ENCODE results near the gene GOLGA8M. TPM values are rescaled to one million over a fixed set of nuclear protein-coding genes. Genes with fewer than 3 reads are reported as not detected.
"Not testable (repeated sequence)": the region's sequence is repeated elsewhere in the genome, so short reads cannot be mapped to it uniquely, and the experiment has no call there.

The GOLGA8M gene
- total and polyA plus RNA-seq, 2 of the 8 experiments (the other 6 are each of a cell fraction or from before 2014, with no cell fraction given): not detected

- H3K9me3 ChIP-seq (ENCODE audit: insufficient read depth in 2 of 2, low read depth in 1 of 2, low read length in 1 of 2); POLR2A ChIA-PET (ENCODE audit: partially characterized antibody); H4K91ac ChIP-seq (replicated peaks; ENCODE audit: insufficient read length, low read length); FAIRE-seq; H3K18ac ChIP-seq (ENCODE audit: extremely low read depth, low read length); DNase-seq (ENCODE audit: low read depth in 1 of 2, low spot score in 2 of 2); H3K4me2 ChIP-seq (ENCODE audit: insufficient read depth in 1 of 2, low read depth in 2 of 2, low read length in 2 of 2); H2BK5ac ChIP-seq (ENCODE audit: low read depth, low read length); H2BK20ac ChIP-seq (ENCODE audit: low read length); H3K36me3 ChIP-seq (ENCODE audit: control insufficient read depth in 2 of 4, insufficient read depth in 4 of 4, low read length in 3 of 4); H3K56ac ChIP-seq (replicated peaks; ENCODE audit: insufficient read length, low read depth, low read length); H2AFZ ChIP-seq (ENCODE audit: low read length); H3K4ac ChIP-seq (replicated peaks; ENCODE audit: insufficient read length, low read depth, low read length); H2AK5ac ChIP-seq (ENCODE audit: low read depth, low read length); H3K4me1 ChIP-seq (replicated peaks in 1 of 4; ENCODE audit: control insufficient read depth in 3 of 4, insufficient read depth in 4 of 4, low read length in 3 of 4); H3K23me2 ChIP-seq (ENCODE audit: low read depth, low read length); H3K27ac ChIP-seq (ENCODE audit: low read depth, low read length); H3K79me2 ChIP-seq (ENCODE audit: control insufficient read depth in 1 of 2, insufficient read depth in 2 of 2, low read length in 2 of 2); H3K23ac ChIP-seq (ENCODE audit: insufficient read length); H4K8ac ChIP-seq (ENCODE audit: extremely low read depth, insufficient read depth, low read length); H2BK15ac ChIP-seq (ENCODE audit: low read length); H4K5ac ChIP-seq (ENCODE audit: insufficient read length, low read depth, low read length); CTCF ChIA-PET (ENCODE audit: partially characterized antibody); H3K14ac ChIP-seq (ENCODE audit: insufficient read length); H3K27me3 ChIP-seq (replicated peaks in 1 of 4; ENCODE audit: control insufficient read depth in 3 of 4, extremely low read depth in 1 of 4, insufficient read depth in 3 of 4, low read length in 3 of 4); H3K9ac ChIP-seq (replicated peaks in 1 of 4; ENCODE audit: extremely low read depth in 1 of 4, low read depth in 3 of 4, low read length in 3 of 4); H3K79me1 ChIP-seq (ENCODE audit: low read depth, low read length); H2BK120ac ChIP-seq (replicated peaks; ENCODE audit: low read depth, low read length); H3K4me3 ChIP-seq (ENCODE audit: extremely low read depth in 1 of 4, insufficient read depth in 2 of 4, low read depth in 3 of 4, low read length in 4 of 4); H2BK12ac ChIP-seq (ENCODE audit: low read depth, low read length); H4K20me1 ChIP-seq (replicated peaks in 1 of 2; ENCODE audit: control insufficient read depth in 1 of 2, insufficient read depth in 2 of 2, low read length in 2 of 2): not testable (repeated sequence)
- 83% methylated on average over 9 of the region's 11 CpGs; no CpG with 5 or more reads in 1 of the 2 experiments for WGBS, 2 experiments (ENCODE audit: extremely low coverage in 1 of 2, insufficient coverage in 1 of 2, insufficient read length in 1 of 2, insufficient replicate concordance in 2 of 2, low coverage in 1 of 2, low lambda C conversion rate in 2 of 2, missing lambda C conversion rate in 1 of 2)
Observed at GRCh38 chr15:28718576-28718975, 6.4 kb upstream of the GOLGA8M start.

- DNase-seq (ENCODE audit: low read depth in 1 of 2, low spot score in 2 of 2); H4K91ac ChIP-seq (replicated peaks; ENCODE audit: insufficient read length, low read length); H2AFZ ChIP-seq (ENCODE audit: low read length); H3K56ac ChIP-seq (replicated peaks; ENCODE audit: insufficient read length, low read depth, low read length); H3K4me1 ChIP-seq (replicated peaks in 1 of 4; ENCODE audit: control insufficient read depth in 3 of 4, insufficient read depth in 4 of 4, low read length in 3 of 4); H2BK5ac ChIP-seq (ENCODE audit: low read depth, low read length); H3K23me2 ChIP-seq (ENCODE audit: low read depth, low read length); H2BK15ac ChIP-seq (ENCODE audit: low read length); H3K18ac ChIP-seq (ENCODE audit: extremely low read depth, low read length); H3K9me3 ChIP-seq (ENCODE audit: insufficient read depth in 2 of 2, low read depth in 1 of 2, low read length in 1 of 2); H3K79me1 ChIP-seq (ENCODE audit: low read depth, low read length); POLR2A ChIA-PET (ENCODE audit: partially characterized antibody); CTCF ChIA-PET (ENCODE audit: partially characterized antibody); H3K27ac ChIP-seq (ENCODE audit: low read depth, low read length); H4K8ac ChIP-seq (ENCODE audit: extremely low read depth, insufficient read depth, low read length); H3K23ac ChIP-seq (ENCODE audit: insufficient read length); H2AK5ac ChIP-seq (ENCODE audit: low read depth, low read length); H3K9ac ChIP-seq (replicated peaks in 1 of 4; ENCODE audit: extremely low read depth in 1 of 4, low read depth in 3 of 4, low read length in 3 of 4); H2BK20ac ChIP-seq (ENCODE audit: low read length); H3K27me3 ChIP-seq (replicated peaks in 1 of 4; ENCODE audit: control insufficient read depth in 3 of 4, extremely low read depth in 1 of 4, insufficient read depth in 3 of 4, low read length in 3 of 4); H3K4ac ChIP-seq (replicated peaks; ENCODE audit: insufficient read length, low read depth, low read length); H4K20me1 ChIP-seq (replicated peaks in 1 of 2; ENCODE audit: control insufficient read depth in 1 of 2, insufficient read depth in 2 of 2, low read length in 2 of 2); H3K4me3 ChIP-seq (ENCODE audit: extremely low read depth in 1 of 4, insufficient read depth in 2 of 4, low read depth in 3 of 4, low read length in 4 of 4); FAIRE-seq; H3K4me2 ChIP-seq (ENCODE audit: insufficient read depth in 1 of 2, low read depth in 2 of 2, low read length in 2 of 2); H3K36me3 ChIP-seq (ENCODE audit: control insufficient read depth in 2 of 4, insufficient read depth in 4 of 4, low read length in 3 of 4); H4K5ac ChIP-seq (ENCODE audit: insufficient read length, low read depth, low read length); H3K14ac ChIP-seq (ENCODE audit: insufficient read length); H2BK120ac ChIP-seq (replicated peaks; ENCODE audit: low read depth, low read length); H3K79me2 ChIP-seq (ENCODE audit: control insufficient read depth in 1 of 2, insufficient read depth in 2 of 2, low read length in 2 of 2); H2BK12ac ChIP-seq (ENCODE audit: low read depth, low read length): not testable (repeated sequence)
- 89% methylated on average over 4 of the region's 4 CpGs; no CpG with 5 or more reads in 1 of the 2 experiments for WGBS, 2 experiments (ENCODE audit: extremely low coverage in 1 of 2, insufficient coverage in 1 of 2, insufficient read length in 1 of 2, insufficient replicate concordance in 2 of 2, low coverage in 1 of 2, low lambda C conversion rate in 2 of 2, missing lambda C conversion rate in 1 of 2)
Observed at GRCh38 chr15:28714176-28714575, 2.0 kb upstream of the GOLGA8M start.

Measured in H1 (cell line).